ENCODE data around the gene PTPRD. TPM values are rescaled to one million over a fixed set of nuclear protein-coding genes. Genes with fewer than 3 reads are reported as not detected.

Gene PTPRD
- total RNA-seq, 1 experiment from 2014 or later: 32.5 TPM

- 0 out of 7 replicates have a peak overlapping the region, but pooled peaks of 1 of the 3 experiments have one; percentile 9 for H3K27ac Mint-ChIP-seq
- H3K27me3 Mint-ChIP-seq (ENCODE audit: low read depth): no peaks in the 10 kb centered on the region
- H4K20me1 ChIP-seq (ENCODE audit: control insufficient read depth, insufficient read depth, insufficient read length): no peaks in the 10 kb centered on the region
- H3K79me1 ChIP-seq (ENCODE audit: insufficient read depth, low read depth, low read length, poor library complexity, severe bottlenecking): no peaks in the 10 kb centered on the region
- no peak overlapping the region for H3K23ac ChIP-seq (ENCODE audit: insufficient read length, low read depth, low read length)
- H2BK12ac ChIP-seq (ENCODE audit: insufficient read length, low read depth, low read length): no peak overlapping the region
- H3K4ac ChIP-seq (ENCODE audit: low read depth, low read length): no peak overlapping the region
- H3K18ac ChIP-seq (ENCODE audit: insufficient read length, low read depth, low read length): no peak overlapping the region
- no peak overlapping the region for H3T11ph ChIP-seq (ENCODE audit: low read length)
- H2BK15ac ChIP-seq (ENCODE audit: low read depth, low read length): no peak overlapping the region
- no peak overlapping the region for H3K9ac ChIP-seq (ENCODE audit: extremely low read depth, insufficient read length, low read length)
- H3K27ac ChIP-seq (ENCODE audit: insufficient read length, low read depth, low read length): no peak overlapping the region
- H3K36me3 Mint-ChIP-seq (ENCODE audit: insufficient read depth in 1 of 3, low read depth in 3 of 3): no peaks in the 10 kb centered on the region
- H3K4me3 Mint-ChIP-seq: no peak overlapping the region
- no peaks in the 10 kb centered on the region for H3K27me3 ChIP-seq (ENCODE audit: insufficient read depth, low read length)
- no peak overlapping the region for H2AFZ ChIP-seq (ENCODE audit: low read length)
- no peaks in the 10 kb centered on the region for H3K79me2 ChIP-seq (ENCODE audit: insufficient read depth, low read length)
- H3K9me3 ChIP-seq (ENCODE audit: control insufficient read depth, low read depth, low read length): no peaks in the 10 kb centered on the region
- H2BK120ac ChIP-seq (ENCODE audit: low read depth, low read length, poor library complexity, severe bottlenecking): no peak overlapping the region
- H3K4me1 ChIP-seq (ENCODE audit: insufficient read depth, low read length): no peaks in the 10 kb centered on the region; the same call in 1 of the 2 replicates
- no peak overlapping the region for H4K91ac ChIP-seq (ENCODE audit: insufficient read length, low read depth, low read length)
- H3K14ac ChIP-seq (ENCODE audit: insufficient read depth, low read length): no peak overlapping the region
- TF ChIP-seq CTCF (conservative IDR thresholded peaks at IDR 0.05): no peak
- peaks cover 19 to 20% of the 10 kb centered on the region in 2 experiments for H3K4me1 Mint-ChIP-seq
- no peak overlapping the region for H2AK5ac ChIP-seq (ENCODE audit: insufficient read length, low read length)
- H3K56ac ChIP-seq (ENCODE audit: insufficient read length, low read depth, low read length): no peak overlapping the region
- H3K23me2 ChIP-seq (ENCODE audit: insufficient read length, low read depth, low read length, poor library complexity, severe bottlenecking): no peaks in the 10 kb centered on the region
- no peak overlapping the region for H4K5ac ChIP-seq (ENCODE audit: insufficient read length, low read depth, low read length)
- no peaks in the 10 kb centered on the region for H3K9me3 Mint-ChIP-seq
- no peak overlapping the region for H4K8ac ChIP-seq (replicated peaks; ENCODE audit: insufficient read length, low read depth, low read length)
- no peak overlapping the region for H2BK20ac ChIP-seq (ENCODE audit: low read depth, low read length, poor library complexity, severe bottlenecking)
- no peak overlapping the region for H3K4me2 ChIP-seq (ENCODE audit: insufficient read depth, insufficient read length, low read length)
- H2BK5ac ChIP-seq (ENCODE audit: insufficient read length, low read length): no peak overlapping the region
- DNase-seq: no peak
Observed at GRCh38 chr9:8392866-8393265, 2219.9 kb downstream of the PTPRD start.

All from H9 (cell line).